Mesothelial cell of epicardium (in vitro differentiated cells): ENCODE results near the gene THRSP. TPM values are rescaled to one million over a fixed set of nuclear protein-coding genes. Genes with fewer than 3 reads are reported as not detected.

Source experiments
- DNase-seq, 2 experiments: peaks; one replicate each; pipeline ENCODE4 v3.0.0; 2021; ENCODE audit warnings: low spot score in 2 of 2; ENCODE audit not compliant: unreplicated experiment in 2 of 2
- H3K27ac Mint-ChIP-seq: 2 replicates; pipeline ENCODE4 v1.8.0; 2021; ENCODE audit warnings: mixed read lengths
- H3K27me3 Mint-ChIP-seq: 2 replicates; pipeline ENCODE4 v1.8.0; 2021; ENCODE audit warnings: low read depth, mixed read lengths
- H3K36me3 Mint-ChIP-seq: 2 replicates; pipeline ENCODE4 v1.8.0; 2021; ENCODE audit warnings: mixed read lengths
- H3K4me1 Mint-ChIP-seq: 2 replicates; pipeline ENCODE4 v1.8.0; 2021; ENCODE audit warnings: mixed read lengths
- H3K4me3 Mint-ChIP-seq: 2 replicates; pipeline ENCODE4 v1.8.0; 2021; ENCODE audit warnings: mild to moderate bottlenecking, moderate library complexity, mixed read lengths
- H3K9me3 Mint-ChIP-seq: 2 replicates; pipeline ENCODE4 v1.8.0; 2021; ENCODE audit warnings: mixed read lengths
- CTCF ChIP-seq: fragments of 200-600 bp; sonication (generic); IDR thresholded peaks from one replicate; pipeline ENCODE4 v1.5.0; 2021; ENCODE audit warnings: antibody characterized with exemption; ENCODE audit not compliant: unreplicated experiment
- total RNA-seq: library from RNA; stranded (reverse); gene quantifications from 3 replicates; pipeline ENCODE4 v1.2.1, GENCODE V29; 2021

Gene THRSP
- total RNA-seq, 1 donor from 2014 or later: 0.31 TPM

- Mint-ChIP-seq H3K27ac (peak overlapping the region; percentile 85), H3K36me3 (no peaks in the 10 kb centered on the region), H3K27me3 (no peaks in the 10 kb centered on the region), H3K4me1 (peaks cover 6% of the 10 kb centered on the region), H3K4me3 (no peak overlapping the region), H3K9me3 (no peaks in the 10 kb centered on the region)
- no peak for TF ChIP-seq CTCF
- peak in 1 of 2 experiments; percentile 50 for DNase-seq
Observed at GRCh38 chr11:78061921-78062311, 1.7 kb upstream of the THRSP start.

- H3K4me3 Mint-ChIP-seq: no peak overlapping the region
- peaks cover 5% of the 10 kb centered on the region for H3K36me3 Mint-ChIP-seq
- DNase-seq: no peak
- TF ChIP-seq CTCF: no peak
- no peaks in the 10 kb centered on the region for H3K27me3 Mint-ChIP-seq
- H3K9me3 Mint-ChIP-seq: peaks cover 4% of the 10 kb centered on the region
- H3K4me1 Mint-ChIP-seq: peaks cover 6% of the 10 kb centered on the region
- no peak overlapping the region for H3K27ac Mint-ChIP-seq
Observed at GRCh38 chr11:78062671-78063070, 990 bp upstream of the THRSP start.

GRCh38 chr11:78065203-78065602 is 1.5 kb downstream of the THRSP start:
- H3K36me3 Mint-ChIP-seq: peaks cover 12% of the 10 kb centered on the region
- DNase-seq: no peak
- H3K4me3 Mint-ChIP-seq: no peak overlapping the region
- peaks cover 5% of the 10 kb centered on the region for H3K9me3 Mint-ChIP-seq
- no peaks in the 10 kb centered on the region for H3K27me3 Mint-ChIP-seq
- H3K4me1 Mint-ChIP-seq: peaks cover 9% of the 10 kb centered on the region
- no peak for TF ChIP-seq CTCF
- H3K27ac Mint-ChIP-seq: no peak overlapping the region

- Mint-ChIP-seq H3K36me3 (peaks cover 16% of the 10 kb centered on the region), H3K27me3 (no peaks in the 10 kb centered on the region), H3K4me3 (no peak overlapping the region), H3K9me3 (peaks cover 5% of the 10 kb centered on the region), H3K27ac (no peak overlapping the region), H3K4me1 (peaks cover 9% of the 10 kb centered on the region)
- no peak for TF ChIP-seq CTCF
- DNase-seq: no peak
Observed at GRCh38 chr11:78066471-78066870, 2.8 kb downstream of the THRSP start.

GRCh38 chr11:78067704-78068103 is 4.0 kb downstream of the THRSP start:
- peaks cover 25% of the 10 kb centered on the region for H3K36me3 Mint-ChIP-seq
- no peak overlapping the region for H3K4me3 Mint-ChIP-seq
- peaks cover 2% of the 10 kb centered on the region for H3K4me1 Mint-ChIP-seq
- H3K27me3 Mint-ChIP-seq: no peaks in the 10 kb centered on the region
- no peak for TF ChIP-seq CTCF
- H3K27ac Mint-ChIP-seq: peak overlapping the region; percentile 22
- H3K9me3 Mint-ChIP-seq: peaks cover 5% of the 10 kb centered on the region
- DNase-seq: no peak

GRCh38 chr11:78069465-78069864 is 5.8 kb downstream of the THRSP start:
- Mint-ChIP-seq H3K4me1 (peaks cover 3% of the 10 kb centered on the region), H3K36me3 (peaks cover 28% of the 10 kb centered on the region), H3K27ac (no peak overlapping the region), H3K9me3 (peaks cover 5% of the 10 kb centered on the region), H3K4me3 (no peak overlapping the region), H3K27me3 (no peaks in the 10 kb centered on the region)
- DNase-seq: no peak
- no peak for TF ChIP-seq CTCF
